WTC11 (cell line): Measurements from ENCODE around the gene GINS1.

Experiments
- CREB1 ChIP-seq: sonication (generic); formaldehyde crosslinking; IDR thresholded peaks from 2 replicates; pipeline ENCODE4 v1.8.0; 2023; ENCODE audit warnings: mild to moderate bottlenecking, missing genetic modification reagents
- ELF4 ChIP-seq: sonication (generic); formaldehyde crosslinking; IDR thresholded peaks from 2 replicates; pipeline ENCODE4 v1.8.1; 2022; ENCODE audit warnings: low read depth, mild to moderate bottlenecking, moderate library complexity, missing genetic modification reagents
- FOXJ3 ChIP-seq: sonication (generic); formaldehyde crosslinking; IDR thresholded peaks from 2 replicates; pipeline ENCODE4 v1.9.0; 2021; ENCODE audit warnings: missing genetic modification reagents, mild to moderate bottlenecking, borderline replicate concordance
- JUN ChIP-seq: sonication (generic); formaldehyde crosslinking; IDR thresholded peaks from 2 replicates; pipeline ENCODE4 v1.8.0; 2023; ENCODE audit warnings: mild to moderate bottlenecking, missing genetic modification reagents
- ZNF416 ChIP-seq: fragments of 250-450 bp; sonication (Bioruptor Pico); IDR thresholded peaks from 2 replicates; pipeline ENCODE4 v1.9.0; 2021; ENCODE audit warnings: mild to moderate bottlenecking, inconsistent platforms
- ZNF423 ChIP-seq: fragments of 250-450 bp; sonication (Bioruptor Pico); IDR thresholded peaks from 2 replicates; pipeline ENCODE4 v2.1.2; 2022; ENCODE audit warnings: mild to moderate bottlenecking, moderate library complexity
- TF ChIP-seq, protein P1 (sequence below): fragments of 200-600 bp; IDR thresholded peaks from 2 replicates; pipeline ENCODE4 v1.8.0; 2022; ENCODE audit warnings: antibody characterized with exemption
- TF ChIP-seq, protein P2 (sequence below): sonication (generic); formaldehyde crosslinking; IDR thresholded peaks from 2 replicates; pipeline ENCODE4 v1.8.0; 2022; ENCODE audit warnings: mild to moderate bottlenecking, missing genetic modification reagents
- TF ChIP-seq, protein P3 (sequence below): sonication (generic); formaldehyde crosslinking; IDR thresholded peaks from 2 replicates; pipeline ENCODE4 v1.8.1; 2023; ENCODE audit warnings: mild to moderate bottlenecking, missing genetic modification reagents

DNA sequence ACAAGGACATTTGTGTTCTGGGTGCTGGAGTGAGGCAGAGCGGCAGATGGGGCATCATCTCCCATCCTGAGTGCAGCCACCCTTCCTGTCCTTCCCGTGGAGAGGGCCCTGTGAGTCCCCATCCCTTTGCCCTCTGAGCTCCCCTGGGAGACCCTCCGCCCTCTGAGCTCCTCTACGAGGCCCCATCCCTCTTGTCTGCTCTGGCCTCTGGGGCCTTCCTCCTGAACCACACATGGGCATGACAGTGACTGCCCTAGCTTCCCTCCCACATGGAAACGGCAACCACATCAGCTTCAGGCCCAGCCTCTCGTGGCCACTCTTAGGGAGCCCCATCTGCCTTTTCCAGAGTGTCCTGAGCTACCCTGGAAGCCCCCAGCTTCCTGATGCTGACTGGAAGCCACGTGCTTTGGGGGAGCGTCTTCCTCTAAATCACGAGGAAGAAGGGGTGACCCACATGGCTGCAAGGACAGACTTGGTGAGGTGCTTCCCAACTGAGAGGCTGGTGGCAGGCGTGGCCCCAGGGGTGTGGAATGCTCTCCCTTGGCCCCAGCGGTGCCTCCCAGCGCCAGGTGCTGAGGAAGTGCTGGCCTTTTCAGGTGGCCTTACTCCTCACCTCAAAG is 52.6 kb downstream of the GINS1 start:
- TF ChIP-seq, protein P1, sequence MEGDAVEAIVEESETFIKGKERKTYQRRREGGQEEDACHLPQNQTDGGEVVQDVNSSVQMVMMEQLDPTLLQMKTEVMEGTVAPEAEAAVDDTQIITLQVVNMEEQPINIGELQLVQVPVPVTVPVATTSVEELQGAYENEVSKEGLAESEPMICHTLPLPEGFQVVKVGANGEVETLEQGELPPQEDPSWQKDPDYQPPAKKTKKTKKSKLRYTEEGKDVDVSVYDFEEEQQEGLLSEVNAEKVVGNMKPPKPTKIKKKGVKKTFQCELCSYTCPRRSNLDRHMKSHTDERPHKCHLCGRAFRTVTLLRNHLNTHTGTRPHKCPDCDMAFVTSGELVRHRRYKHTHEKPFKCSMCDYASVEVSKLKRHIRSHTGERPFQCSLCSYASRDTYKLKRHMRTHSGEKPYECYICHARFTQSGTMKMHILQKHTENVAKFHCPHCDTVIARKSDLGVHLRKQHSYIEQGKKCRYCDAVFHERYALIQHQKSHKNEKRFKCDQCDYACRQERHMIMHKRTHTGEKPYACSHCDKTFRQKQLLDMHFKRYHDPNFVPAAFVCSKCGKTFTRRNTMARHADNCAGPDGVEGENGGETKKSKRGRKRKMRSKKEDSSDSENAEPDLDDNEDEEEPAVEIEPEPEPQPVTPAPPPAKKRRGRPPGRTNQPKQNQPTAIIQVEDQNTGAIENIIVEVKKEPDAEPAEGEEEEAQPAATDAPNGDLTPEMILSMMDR: no peak
- TF ChIP-seq FOXJ3 (CRISPR knock-in tag): no peak
- TF ChIP-seq, protein P2, sequence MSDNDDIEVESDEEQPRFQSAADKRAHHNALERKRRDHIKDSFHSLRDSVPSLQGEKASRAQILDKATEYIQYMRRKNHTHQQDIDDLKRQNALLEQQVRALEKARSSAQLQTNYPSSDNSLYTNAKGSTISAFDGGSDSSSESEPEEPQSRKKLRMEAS: no peak
- TF ChIP-seq, protein P3, sequence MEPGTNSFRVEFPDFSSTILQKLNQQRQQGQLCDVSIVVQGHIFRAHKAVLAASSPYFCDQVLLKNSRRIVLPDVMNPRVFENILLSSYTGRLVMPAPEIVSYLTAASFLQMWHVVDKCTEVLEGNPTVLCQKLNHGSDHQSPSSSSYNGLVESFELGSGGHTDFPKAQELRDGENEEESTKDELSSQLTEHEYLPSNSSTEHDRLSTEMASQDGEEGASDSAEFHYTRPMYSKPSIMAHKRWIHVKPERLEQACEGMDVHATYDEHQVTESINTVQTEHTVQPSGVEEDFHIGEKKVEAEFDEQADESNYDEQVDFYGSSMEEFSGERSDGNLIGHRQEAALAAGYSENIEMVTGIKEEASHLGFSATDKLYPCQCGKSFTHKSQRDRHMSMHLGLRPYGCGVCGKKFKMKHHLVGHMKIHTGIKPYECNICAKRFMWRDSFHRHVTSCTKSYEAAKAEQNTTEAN (CRISPR knock-in tag): no peak
- no peak for TF ChIP-seq ELF4
- no peak for TF ChIP-seq JUN
- no peak for TF ChIP-seq ZNF416 (CRISPR knock-in tag)
- TF ChIP-seq CREB1 (CRISPR knock-in tag): no peak
- no peak for TF ChIP-seq ZNF423 (CRISPR knock-in tag)
